Gastrocnemius medialis (tissue), 4 donors: ENCODE data around the gene LHFPL6.

Experiments used
- CTCF ChIP-seq, 5 experiments: fragments of 450-650 bp in 3 of 5; fragments of 200-600 bp in 2 of 5; sonication (generic) in 2 of 5; IDR thresholded peaks in 4 of 5; conservative IDR thresholded peaks in 1 of 5; 1 replicate in 4 of 5; 2 replicates in 1 of 5; pipeline ENCODE4 v1.5.1; 2016 to 2019; ENCODE audit warnings: antibody characterized with exemption in 5 of 5, mild to moderate bottlenecking in 3 of 5, moderate library complexity in 3 of 5
- POLR2A ChIP-seq, 2 donors: fragments of 450-650 bp; IDR thresholded peaks; one replicate each; pipeline ENCODE4 v1.6.1; 2017; ENCODE audit warnings: antibody characterized with exemption in 2 of 2, mild to moderate bottlenecking in 2 of 2, moderate library complexity in 2 of 2

GRCh38 chr13:39374741-39375189 is 228.2 kb downstream of the LHFPL6 start:
- TF ChIP-seq POLR2A (IDR thresholded peaks at IDR 0.05) (no peak), CTCF (IDR thresholded peaks at IDR 0.05 in 4 of 5, conservative IDR thresholded peaks at IDR 0.05 in 1 of 5) (no peak)
